Body of pancreas (tissue), 4 donors: ENCODE measurements around the gene KRTAP10-5. TPM values are rescaled to one million over a fixed set of nuclear protein-coding genes. Genes with fewer than 3 reads are reported as not detected.

Experiments used
- ATAC-seq: fragments of 150-250 bp; one replicate; pipeline ENCODE4 v1.9.1; 2016
- DNase-seq, 4 donors: peaks; one replicate each; pipeline ENCODE4 v3.0.0-alpha.2; 2019
- H3K27ac ChIP-seq, 4 donors: fragments of 200-600 bp; sonication (generic); 1 replicate in 3 of 4; 2 replicates in 1 of 4; pipeline versions ENCODE4 v1.5.1 to v1.6.1; 2016 to 2019; ENCODE audit warnings: mild to moderate bottlenecking in 1 of 4, mixed read lengths in 1 of 4, moderate library complexity in 1 of 4
- H3K27me3 ChIP-seq, 2 donors: fragments of 200-600 bp; sonication (generic); one replicate each; pipeline ENCODE4 v1.6.0; 2016; ENCODE audit warnings: mild to moderate bottlenecking in 1 of 2
- H3K36me3 ChIP-seq, 2 donors: fragments of 200-600 bp; sonication (generic); replicated peaks in 1 of 2; 2 replicates each; pipeline ENCODE4 v1.5.1; 2016; ENCODE audit warnings: low read depth in 2 of 2; ENCODE audit not compliant: insufficient read depth in 1 of 2
- H3K4me1 ChIP-seq: fragments of 200-600 bp; sonication (generic); one replicate; pipeline ENCODE4 v1.6.0; 2016
- H3K4me3 ChIP-seq, 2 donors: fragments of 200-600 bp; sonication (generic); 1 replicate in 1 of 2; 2 replicates in 1 of 2; pipeline ENCODE4 v1.5.1; 2016 to 2019
- H3K9me3 ChIP-seq, 3 donors: fragments of 200-600 bp; sonication (generic); 1 replicate in 2 of 3; 2 replicates in 1 of 3; pipeline ENCODE4 v1.5.1; 2016
- CTCF ChIP-seq, 7 experiments: fragments of 450-650 bp in 4 of 7; fragments of 200-600 bp in 3 of 7; sonication (generic) in 3 of 7; IDR thresholded peaks; one replicate each; pipeline ENCODE4 v1.5.1; 2016 to 2019; ENCODE audit warnings: antibody characterized with exemption in 7 of 7
- POLR2A ChIP-seq, 3 donors: fragments of 450-650 bp; IDR thresholded peaks; one replicate each; pipeline ENCODE4 v1.6.1; 2016; ENCODE audit warnings: antibody characterized with exemption in 3 of 3, mild to moderate bottlenecking in 2 of 3
- WGBS, 2 donors: methylation state at CpG; one replicate each; pipeline ENCODE4 v1.1.5; 2017; 5-methylcytosine and 5-hydroxymethylcytosine counted together
- intact Hi-C: fragments of 100-400 bp; cut with DNase I; formaldehyde crosslinking; loops from one replicate; pipeline ENCODE4 v1.15.1; 2023
- total RNA-seq, 2 donors: library from RNA; depleted of rRNA; stranded (reverse); fragments of >200 nt; gene quantifications; one replicate each; pipeline ENCODE4 v1.1.0, GENCODE V29; 2016

KRTAP10-5 gene
- total RNA-seq, 2 donors from 2014 or later = not detected

- WGBS, 2 donors = 15 to 16% methylated on average over 11 of the region's 11 CpGs
- Histone ChIP-seq H3K27ac (no peak overlapping the region), H3K4me3 (no peak overlapping the region), H3K27me3 (no peaks in the 10 kb centered on the region), H3K36me3 (no peaks in the 10 kb centered on the region), H3K9me3 (no peaks in the 10 kb centered on the region), H3K4me1 (no peaks in the 10 kb centered on the region)
- DNase-seq = no peak
- no peak for ATAC-seq
- TF ChIP-seq POLR2A (IDR thresholded peaks at IDR 0.05) = no peak
- TF ChIP-seq CTCF (IDR thresholded peaks at IDR 0.05) = no peak
- intact Hi-C loops = no loop called here
These were observed 2.8 kb upstream of the KRTAP10-5 start for GRCh38 chr21:44583089-44583799.

DNA sequence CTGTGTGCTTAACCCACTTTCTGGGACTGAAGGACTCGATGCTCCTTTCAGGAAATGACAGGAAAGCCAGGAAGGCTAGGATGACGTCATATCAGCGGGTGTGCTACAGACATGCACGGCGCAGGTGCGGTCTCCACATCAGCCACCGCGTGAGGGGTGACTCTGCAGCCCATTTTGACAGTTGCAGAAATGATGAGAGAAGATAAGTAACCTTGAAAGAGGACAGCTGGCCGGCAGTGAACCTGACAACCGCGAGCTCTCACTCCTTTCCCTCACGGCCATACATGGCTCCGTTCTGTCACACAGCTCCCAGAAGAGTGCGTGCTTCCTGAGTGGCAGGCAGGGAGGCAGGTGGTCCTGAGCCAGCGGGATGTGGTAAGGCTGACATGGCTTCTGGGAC lies 1.7 kb upstream of the KRTAP10-5 start:
- TF ChIP-seq CTCF (IDR thresholded peaks at IDR 0.05) = no peak
- TF ChIP-seq POLR2A (IDR thresholded peaks at IDR 0.05) = no peak
- H3K4me1 ChIP-seq = no peaks in the 10 kb centered on the region
- no peak overlapping the region for H3K4me3 ChIP-seq
- H3K27ac ChIP-seq = no peak overlapping the region
- H3K9me3 ChIP-seq = peaks cover 0 to 3% (median 0%) of the 10 kb centered on the region in 3 donors
- WGBS, 2 donors = 70 to 77% methylated on average over 14 to 15 of the region's 15 CpGs
- no peaks in the 10 kb centered on the region for H3K36me3 ChIP-seq
- intact Hi-C loops = no loop called here
- H3K27me3 ChIP-seq = no peaks in the 10 kb centered on the region
- ATAC-seq = no peak
- DNase-seq = no peak

- TF ChIP-seq CTCF (IDR thresholded peaks at IDR 0.05) = no peak
- TF ChIP-seq POLR2A (IDR thresholded peaks at IDR 0.05) = no peak
- Histone ChIP-seq H3K4me3 (no peak overlapping the region), H3K27me3 (no peaks in the 10 kb centered on the region), H3K27ac (no peak overlapping the region), H3K36me3 (no peaks in the 10 kb centered on the region), H3K9me3 (peaks cover 0 to 3% (median 0%) of the 10 kb centered on the region in 3 donors), H3K4me1 (no peaks in the 10 kb centered on the region)
- WGBS, 2 donors = 74 to 84% methylated on average over 3 of the region's 3 CpGs
- no peak for DNase-seq
- ATAC-seq = no peak
- intact Hi-C loops = no loop called here
These were observed 754 bp upstream of the KRTAP10-5 start for GRCh38 chr21:44581158-44581557.

DNA sequence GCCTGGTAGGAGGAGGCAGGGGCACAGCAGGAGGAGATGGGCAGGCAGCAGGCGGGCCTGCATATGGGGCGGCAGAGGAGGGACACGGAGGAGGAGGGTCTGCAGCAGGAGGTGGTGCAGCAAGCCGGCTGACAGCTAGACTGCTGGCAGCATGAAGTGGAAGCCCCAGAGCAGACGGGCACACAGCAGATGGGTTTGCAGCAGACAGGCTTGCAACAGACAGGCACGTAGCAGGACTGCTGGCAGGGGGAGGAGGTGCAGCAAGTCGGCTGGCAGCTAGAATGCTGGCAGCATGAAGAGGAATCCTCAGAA lies 615 bp downstream of the KRTAP10-5 start:
- 32 to 46% methylated on average over 4 to 7 of the region's 7 CpGs for WGBS, 2 donors
- Histone ChIP-seq H3K4me3 (no peak overlapping the region), H3K27me3 (no peaks in the 10 kb centered on the region), H3K9me3 (peaks cover 0 to 3% (median 0%) of the 10 kb centered on the region in 3 donors), H3K27ac (no peak overlapping the region), H3K4me1 (no peaks in the 10 kb centered on the region), H3K36me3 (no peaks in the 10 kb centered on the region)
- intact Hi-C loops = no loop called here
- ATAC-seq (no peak), DNase-seq (no peak)
- TF ChIP-seq CTCF (IDR thresholded peaks at IDR 0.05) (no peak), POLR2A (IDR thresholded peaks at IDR 0.05) (no peak)
